Smooth muscle cell of trachea (primary cell): Measurements from ENCODE around the gene HHIPL1. TPM values are rescaled to one million over a fixed set of nuclear protein-coding genes. Genes with fewer than 3 reads are reported as not detected.

Experiments
- total RNA-seq: library from RNA; depleted of rRNA; stranded (reverse); fragments of >200 nt; gene quantifications from 2 replicates; pipeline ENCODE4 v1.2.1, GENCODE V29; 2014

The HHIPL1 gene
- total RNA-seq = 9.3 and 20.7 TPM in 2 replicates

DNA sequence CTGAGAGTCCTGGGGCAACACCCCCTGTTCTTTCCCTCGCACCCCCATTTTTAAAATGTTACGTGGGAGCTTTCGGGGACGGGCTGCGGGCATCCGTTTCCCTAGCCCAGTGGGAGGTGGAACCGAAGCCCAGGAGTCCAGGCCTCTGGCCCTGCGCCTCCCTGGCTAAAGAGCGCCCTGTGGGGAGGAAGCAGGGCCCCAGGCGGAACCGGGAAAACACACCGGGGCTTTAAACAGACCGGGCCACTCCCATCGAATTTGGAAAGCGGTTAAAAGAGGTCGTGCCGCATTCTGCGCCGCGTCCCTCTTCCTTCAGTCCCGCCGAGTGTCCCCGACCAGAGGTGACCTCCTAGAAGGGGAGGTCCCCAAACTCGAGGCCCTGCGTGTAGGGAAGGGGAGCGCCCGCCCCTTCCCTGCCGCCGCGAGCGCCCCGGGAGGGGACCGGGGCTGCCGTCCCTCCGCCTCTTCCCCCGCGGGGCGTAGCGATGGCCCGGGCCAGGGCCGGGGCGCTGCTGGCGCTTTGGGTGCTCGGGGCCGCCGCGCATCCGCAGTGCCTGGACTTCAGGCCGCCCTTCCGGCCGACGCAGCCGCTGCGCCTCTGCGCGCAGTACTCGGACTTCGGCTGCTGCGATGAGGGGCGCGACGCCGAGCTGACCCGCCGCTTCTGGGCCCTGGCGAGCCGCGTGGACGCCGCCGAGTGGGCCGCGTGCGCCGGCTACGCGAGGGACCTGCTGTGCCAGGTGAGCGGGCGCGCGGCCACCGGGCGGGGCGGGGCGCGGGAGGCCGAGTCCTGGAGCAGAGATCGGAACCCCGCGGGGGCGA, at the start of gene HHIPL1:
Gene HHIPL1 (plus strand): TSS at position 407 of the 822 bp plus-strand sequence. CDS start 79 bp downstream, at position 486.

DNA sequence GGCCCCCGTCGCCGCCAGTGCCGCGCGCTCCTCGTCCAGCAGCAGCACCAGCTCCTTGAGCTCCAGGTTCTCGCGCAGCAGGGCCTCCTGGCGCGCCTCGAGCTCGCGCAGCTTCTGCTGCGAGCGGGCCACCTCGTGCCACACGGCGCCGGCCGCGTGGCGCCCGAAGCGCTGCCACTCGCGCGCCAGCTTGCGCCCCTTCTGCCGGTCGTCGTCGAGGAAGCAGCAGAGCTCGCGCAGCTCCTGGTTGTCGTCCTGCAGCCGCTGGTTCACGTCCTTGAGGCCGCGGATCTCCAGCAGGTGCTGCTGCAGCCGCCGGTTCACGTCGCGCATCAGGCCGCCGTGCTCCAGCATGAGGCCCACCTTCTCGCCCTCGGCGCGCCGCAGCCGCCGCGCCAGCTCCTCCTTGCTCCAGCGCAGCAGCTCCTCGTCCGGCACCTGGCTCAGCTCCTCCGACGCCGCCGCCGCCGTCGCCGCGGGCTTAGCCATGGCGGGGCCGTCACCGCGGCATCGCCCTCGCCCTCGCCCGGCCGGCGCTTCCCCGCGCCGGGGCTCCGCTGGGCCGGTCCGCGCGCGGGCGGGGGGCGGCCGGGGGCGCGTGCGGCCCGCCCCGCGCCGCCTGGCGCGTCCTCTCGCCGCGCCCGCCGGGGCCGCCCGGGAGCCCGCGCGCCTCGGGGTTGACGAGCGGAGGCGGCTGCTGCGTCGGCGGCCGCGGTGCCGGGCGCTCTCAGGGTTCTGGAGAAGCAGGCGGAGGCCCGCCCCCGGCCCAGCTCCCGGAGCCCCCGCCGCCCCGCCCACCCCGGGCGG, 41.3 kb upstream of the HHIPL1 start, which contains the start of gene CCDC85C:
Gene CCDC85C (minus strand): TSS at position 737 of the 807 bp plus-strand sequence. CDS start 248 bp downstream, at position 489.

DNA sequence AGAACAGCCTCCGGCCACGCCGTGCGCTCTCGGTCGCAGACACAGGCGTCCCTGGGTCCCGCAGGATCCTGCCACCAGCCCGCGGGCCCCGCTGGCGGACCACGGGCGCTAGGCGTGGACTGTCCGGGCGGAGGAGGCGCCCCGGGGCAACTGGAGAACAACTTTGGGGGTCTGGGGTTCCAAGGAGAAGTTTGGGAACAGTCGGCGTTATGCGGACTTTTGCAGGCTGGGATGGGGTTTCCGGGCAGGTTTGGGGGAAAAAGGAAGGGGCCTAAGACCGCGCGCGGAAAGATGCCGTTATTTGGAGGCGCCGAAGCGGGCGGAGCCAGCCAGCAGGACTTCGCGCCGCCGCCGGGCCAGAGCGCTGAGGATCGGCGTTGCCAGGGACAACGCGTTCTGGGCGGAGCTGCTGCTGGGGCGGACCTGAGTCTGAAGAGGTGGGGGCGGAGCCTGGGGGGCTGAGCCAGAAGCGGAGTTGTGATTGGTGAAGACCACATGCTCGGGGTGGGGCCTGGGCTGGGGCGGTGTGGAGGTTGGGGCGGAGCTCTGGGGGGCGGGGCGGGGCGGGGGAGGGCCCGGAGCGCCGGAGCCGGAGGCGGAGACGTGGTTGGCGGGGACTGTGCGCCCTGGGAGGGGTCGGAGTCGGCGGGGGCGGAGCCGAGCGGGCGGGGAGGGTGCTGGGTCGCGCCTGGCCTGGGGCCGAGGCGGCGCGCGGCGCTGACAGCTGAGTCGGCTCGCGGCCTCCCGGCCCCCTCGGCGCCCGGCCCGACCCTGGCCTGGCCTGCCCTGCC, 38.9 kb downstream of the HHIPL1 start, which contains the start of gene CYP46A1:
Gene CYP46A1 (plus strand): TSS at position 680 of the 791 bp plus-strand sequence. CDS start 120 bp downstream, outside the sequence.

Other genes starting within 250 kb of the HHIPL1 start
- 42.0 and 42.5 TPM in 2 replicates for gene SETD3, start 164.3 kb upstream of the HHIPL1 start, total RNA-seq
- 28.3 and 42.3 TPM in 2 replicates for gene CCNK, start 163.7 kb upstream of the HHIPL1 start, total RNA-seq
- 5.0 and 6.8 TPM in 2 replicates for gene CCDC85C, start 40.9 kb upstream of the HHIPL1 start, total RNA-seq
- 0.29 and 0.99 TPM in 2 replicates for gene CYP46A1, start 39.2 kb downstream of the HHIPL1 start, total RNA-seq
- 72.9 and 163 TPM in 2 replicates for gene EML1, start 148.3 kb downstream of the HHIPL1 start, total RNA-seq